GM21390 (cell line): ENCODE results near the gene KNSTRN.
A peak's percentile ranks its signal among the peaks of the same experiment; 100 is the strongest.

Experiments
- ATAC-seq: cut with Tn5 transposase; IDR thresholded peaks from one replicate; pipeline ENCODE4 v1.9.1; 2021; ENCODE audit not compliant: unreplicated experiment

The KNSTRN gene

GRCh38 chr15:40365624-40366456 lies 16.7 kb upstream of the KNSTRN start:
- ATAC-seq, result no peak

DNA sequence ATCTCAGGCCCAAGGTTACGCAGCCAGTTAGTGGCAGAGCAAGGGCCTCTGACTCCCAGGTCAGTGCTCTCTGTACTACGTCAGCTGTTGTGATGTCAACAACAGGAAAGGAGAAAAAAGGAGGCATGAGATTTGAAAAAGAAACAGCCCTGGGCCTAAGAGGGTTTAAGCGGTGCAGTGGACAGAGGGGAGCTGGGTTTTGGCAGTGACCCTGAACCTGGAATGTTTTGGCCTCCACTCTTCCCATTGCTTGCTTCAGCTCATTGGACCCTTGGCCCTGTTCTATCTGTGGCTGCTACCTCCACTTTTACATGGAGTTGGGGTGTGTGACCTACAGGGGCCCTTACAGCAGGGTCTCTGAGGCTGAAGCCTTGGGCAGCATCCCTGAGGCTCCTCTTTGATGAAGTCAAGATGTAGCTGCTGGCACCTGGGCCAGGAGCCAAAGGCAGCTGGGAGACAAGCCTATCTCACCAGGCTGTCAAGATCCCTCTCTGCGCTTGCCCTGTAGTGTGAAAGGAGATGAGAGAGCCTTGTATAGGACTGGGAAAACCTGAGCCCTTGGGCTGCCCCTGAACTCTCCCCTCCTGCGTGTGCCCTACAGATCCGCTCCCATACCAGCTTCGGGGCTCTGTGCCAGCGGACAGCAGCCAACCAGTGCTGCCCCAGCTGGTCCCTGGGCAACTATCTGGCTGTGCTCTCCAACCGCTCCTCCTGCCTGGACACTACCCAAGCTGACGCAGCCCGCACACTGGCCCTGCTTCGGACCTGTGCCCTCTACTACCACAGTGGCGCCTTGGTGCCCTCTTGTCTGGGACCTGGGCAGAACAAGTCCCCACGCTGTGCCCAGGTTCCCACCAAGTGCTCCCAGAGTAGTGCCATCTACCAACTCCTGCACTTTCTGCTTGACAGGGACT lies 15.8 kb upstream of the KNSTRN start:
- no peak for ATAC-seq

- no peak for ATAC-seq
These were observed 15.2 kb upstream of the KNSTRN start for GRCh38 chr15:40367371-40367685.

GRCh38 chr15:40367686-40368611 lies 14.6 kb upstream of the KNSTRN start:
- peak; percentile 82 for ATAC-seq

DNA sequence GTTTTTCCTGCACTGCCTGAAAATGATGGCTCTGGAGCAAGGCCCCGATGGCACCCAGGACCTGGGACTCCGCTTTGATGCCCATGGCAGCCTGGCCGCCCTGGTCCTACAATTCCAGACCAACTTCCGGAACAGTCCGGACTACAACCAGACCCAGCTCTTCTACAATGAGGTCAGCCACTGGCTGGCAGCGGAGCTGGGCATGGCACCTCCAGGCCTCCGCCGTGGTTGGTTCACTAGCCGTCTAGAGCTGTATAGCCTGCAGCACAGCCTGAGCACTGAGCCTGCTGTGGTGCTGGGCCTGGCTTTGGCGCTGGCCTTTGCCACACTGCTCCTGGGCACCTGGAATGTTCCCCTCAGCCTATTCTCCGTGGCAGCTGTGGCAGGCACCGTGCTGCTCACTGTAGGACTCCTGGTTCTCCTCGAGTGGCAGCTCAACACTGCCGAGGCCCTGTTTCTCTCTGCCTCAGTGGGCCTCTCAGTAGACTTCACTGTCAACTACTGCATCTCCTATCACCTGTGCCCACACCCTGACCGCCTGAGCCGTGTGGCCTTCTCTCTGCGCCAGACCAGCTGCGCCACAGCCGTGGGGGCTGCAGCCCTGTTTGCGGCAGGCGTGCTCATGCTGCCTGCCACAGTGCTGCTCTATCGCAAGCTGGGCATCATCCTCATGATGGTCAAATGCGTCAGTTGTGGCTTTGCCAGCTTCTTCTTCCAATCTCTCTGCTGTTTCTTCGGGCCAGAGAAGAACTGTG lies 13.6 kb upstream of the KNSTRN start:
- no peak for ATAC-seq

- ATAC-seq, result no peak
These were observed 13.0 kb upstream of the KNSTRN start for GRCh38 chr15:40369474-40369869.

GRCh38 chr15:40369971-40370370 lies 12.6 kb upstream of the KNSTRN start:
- no peak for ATAC-seq

- ATAC-seq, result no peak
These were observed 9.5 kb upstream of the KNSTRN start for GRCh38 chr15:40372981-40373380.

DNA sequence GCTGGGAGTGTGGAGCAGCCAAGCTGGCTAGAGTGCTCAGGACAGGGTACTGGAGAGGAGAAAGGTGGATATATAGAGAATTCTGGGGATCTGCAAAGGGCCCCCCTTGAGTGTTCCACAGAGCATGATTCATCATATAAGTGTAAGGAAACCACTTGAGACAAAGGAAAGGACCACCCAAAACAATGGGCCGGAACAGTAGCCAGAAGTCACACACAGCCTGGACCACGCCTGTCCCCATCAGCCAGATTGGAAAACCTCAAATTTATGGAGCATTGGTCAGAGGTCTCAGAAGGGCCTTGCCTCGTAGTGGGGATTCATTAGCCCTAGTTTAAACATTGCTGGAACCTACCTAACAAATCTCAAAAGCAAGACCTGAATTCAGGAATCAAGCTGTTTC lies 4.9 kb upstream of the KNSTRN start:
- ATAC-seq, result no peak

DNA sequence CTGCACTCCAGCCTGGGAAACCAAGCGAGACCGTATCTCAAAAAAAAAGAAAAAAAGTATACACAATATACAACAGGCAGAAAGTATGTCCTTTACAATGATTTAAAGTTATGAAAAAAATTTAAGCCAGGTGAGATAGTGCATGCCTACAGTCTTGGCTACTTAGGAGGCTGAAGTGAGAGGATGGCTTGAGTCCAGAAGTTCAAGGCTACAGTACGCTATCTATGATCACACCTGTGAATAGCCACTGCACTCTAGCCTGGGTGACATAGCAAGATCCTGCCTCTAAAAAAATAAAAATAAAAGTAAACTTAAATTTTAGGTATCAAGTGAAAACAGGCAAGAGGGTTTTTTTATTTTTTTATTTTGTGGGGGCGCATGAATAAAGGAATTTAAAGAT lies 3.1 kb upstream of the KNSTRN start:
- ATAC-seq, result no peak

- no peak for ATAC-seq
These were observed 2.7 kb upstream of the KNSTRN start for GRCh38 chr15:40379853-40380252.

- no peak for ATAC-seq
These were observed 1.9 kb upstream of the KNSTRN start for GRCh38 chr15:40380636-40381035.

- no peak for ATAC-seq
These were observed 547 bp upstream of the KNSTRN start for GRCh38 chr15:40381818-40382529.

DNA sequence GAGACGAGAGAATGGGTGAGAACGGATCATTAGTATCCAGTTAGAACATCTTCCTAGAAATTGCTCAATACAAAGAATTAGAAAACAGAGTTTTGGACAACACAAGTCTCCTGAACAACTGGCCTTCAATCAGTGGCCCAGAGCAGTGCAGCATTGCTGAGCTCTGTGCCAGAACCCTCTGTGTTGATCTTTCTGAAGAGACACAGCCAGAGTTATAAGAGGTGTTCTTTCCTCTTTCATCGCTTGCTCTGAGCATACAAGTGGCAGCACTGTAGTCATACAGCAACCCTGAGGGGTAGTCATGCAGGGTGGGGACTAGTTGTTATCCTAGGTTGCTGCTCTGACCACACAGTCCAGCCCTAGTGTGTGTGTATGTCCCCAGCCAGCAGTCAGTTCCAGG lies 4.0 kb downstream of the KNSTRN start:
- no peak for ATAC-seq

- ATAC-seq, result no peak
These were observed 6.7 kb downstream of the KNSTRN start for GRCh38 chr15:40388941-40389823.

DNA sequence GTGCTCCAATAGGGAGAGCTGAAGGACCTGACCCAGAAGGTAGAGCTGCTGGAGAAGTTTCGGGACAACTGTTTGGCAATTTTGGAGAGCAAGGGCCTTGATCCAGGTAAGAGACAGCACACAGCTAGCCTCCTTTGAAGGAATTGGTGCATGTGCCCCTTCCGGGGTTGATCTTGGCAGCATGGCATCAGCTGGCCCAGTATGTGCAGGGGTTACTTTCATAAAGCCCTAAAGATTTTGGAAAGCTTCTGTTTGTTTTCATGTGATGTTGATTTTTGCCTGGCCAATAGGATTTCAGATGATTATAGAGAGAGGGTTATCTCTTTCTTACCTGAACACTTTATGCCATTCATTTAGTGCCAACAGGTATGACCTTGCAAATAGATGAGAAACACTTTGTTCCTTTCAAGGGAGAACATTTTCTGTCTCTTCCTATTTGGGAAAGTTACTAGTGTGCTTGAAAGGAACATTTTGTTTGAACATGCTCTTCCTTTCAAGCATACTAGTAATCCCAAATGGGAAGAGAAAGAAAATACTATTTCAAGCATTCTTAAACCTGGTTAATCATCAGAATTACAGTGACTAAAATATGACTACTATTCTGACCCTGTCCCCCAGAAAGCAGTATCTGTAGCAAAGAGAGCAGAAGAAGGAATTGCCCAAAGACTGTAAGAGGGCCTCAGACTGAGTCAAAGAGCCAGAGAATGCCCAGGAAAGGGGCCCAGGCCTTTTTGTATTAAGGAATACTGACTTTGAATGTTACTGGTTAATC lies 7.5 kb downstream of the KNSTRN start:
- no peak for ATAC-seq

DNA sequence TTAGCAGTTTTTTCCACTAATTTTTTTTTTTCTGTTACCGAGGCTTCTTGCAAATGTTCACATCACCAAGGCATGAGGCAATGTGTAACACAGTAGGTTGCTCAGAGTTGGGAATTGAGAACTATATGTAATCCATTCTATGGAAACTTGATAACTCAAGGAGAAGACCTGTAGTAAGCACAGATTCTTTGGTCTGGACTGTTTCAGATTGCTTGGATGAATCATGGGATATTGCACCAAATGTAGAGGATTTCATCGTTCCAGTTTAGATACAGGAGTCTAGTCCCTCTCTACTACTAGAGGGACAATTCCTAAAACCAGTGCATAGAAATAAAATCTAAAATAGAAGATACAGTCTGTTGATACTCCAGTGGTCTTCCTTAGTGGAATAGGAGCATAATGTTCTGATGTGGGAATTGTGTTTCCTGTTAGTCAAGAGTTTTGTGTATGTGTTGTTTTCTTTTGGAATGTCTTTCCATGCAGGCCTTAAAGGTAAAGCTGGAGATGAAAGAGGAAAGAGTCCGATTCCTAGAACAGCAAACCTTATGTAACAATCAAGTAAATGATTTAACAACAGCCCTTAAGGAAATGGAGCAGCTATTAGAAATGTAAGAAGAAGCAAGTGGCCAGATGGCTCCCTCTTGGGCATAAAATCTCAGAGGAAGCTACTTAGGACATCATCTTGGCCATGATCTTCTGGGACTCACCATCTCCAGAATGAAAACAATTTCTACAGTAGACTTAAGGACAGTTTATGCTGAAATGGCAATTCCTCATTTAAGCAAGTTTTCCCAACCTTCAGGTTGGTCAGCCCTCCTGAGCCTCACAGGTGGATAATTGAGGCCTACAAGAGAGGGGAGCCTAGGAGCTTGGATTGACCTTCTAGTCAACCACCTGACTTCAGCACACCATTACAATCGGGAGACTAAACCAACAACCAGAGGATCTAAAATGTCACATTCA lies 10.7 kb downstream of the KNSTRN start:
- no peak for ATAC-seq
